GM21619 (cell line): ENCODE data around the gene EDC3.
"Not testable (repeated sequence)": the region's sequence is repeated elsewhere in the genome, so short reads cannot be mapped to it uniquely, and the experiment has no call there.

Source experiments
- ATAC-seq: cut with Tn5 transposase; IDR thresholded peaks from one replicate; pipeline ENCODE4 v1.9.1; 2021; ENCODE audit not compliant: unreplicated experiment

Gene EDC3

DNA sequence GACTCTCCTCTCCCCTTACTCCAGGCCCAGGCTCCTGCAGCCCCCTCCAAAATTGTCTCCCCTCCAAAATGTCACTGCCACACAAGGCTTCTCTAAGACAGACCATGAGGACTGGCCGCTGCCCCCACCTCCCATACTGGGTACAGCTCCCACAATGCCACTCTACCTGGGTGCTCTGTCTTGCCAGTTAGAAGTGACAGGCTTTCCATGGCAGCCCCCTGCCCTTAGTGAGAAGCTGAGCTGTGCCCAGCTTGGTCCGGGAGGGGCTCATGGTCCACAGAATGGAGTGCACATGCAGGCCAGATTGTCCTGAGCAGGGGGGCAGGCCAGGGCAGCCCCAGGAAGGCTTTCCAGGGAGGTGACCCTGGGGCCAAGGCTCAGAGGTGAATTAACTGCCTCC lies 83.1 kb downstream of the EDC3 start:
- no peak for ATAC-seq

GRCh38 chr15:74611834-74612233 lies 84.0 kb downstream of the EDC3 start:
- no peak for ATAC-seq

DNA sequence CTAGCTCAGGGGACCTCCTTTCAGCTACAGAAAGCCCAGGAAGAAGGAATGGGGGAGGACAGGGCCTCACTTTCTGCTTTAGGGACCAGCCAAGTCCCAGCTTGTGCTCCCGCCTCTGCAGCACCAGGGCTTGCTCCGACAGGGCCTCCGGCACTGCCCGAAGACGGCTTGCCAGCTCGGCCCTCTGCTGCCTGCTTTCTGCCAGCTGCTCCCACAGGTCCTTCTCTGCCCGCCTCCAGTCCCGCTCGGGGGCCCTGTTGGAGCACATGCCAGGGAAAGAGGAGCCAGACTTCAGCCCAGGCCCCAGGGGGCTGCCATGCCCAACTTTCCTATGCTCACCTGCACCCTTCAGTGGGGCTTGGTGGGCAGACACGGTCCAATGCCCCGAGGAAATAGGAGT lies 84.5 kb downstream of the EDC3 start:
- ATAC-seq, result no peak

GRCh38 chr15:74610302-74610951 lies 85.4 kb downstream of the EDC3 start:
- no peak for ATAC-seq

DNA sequence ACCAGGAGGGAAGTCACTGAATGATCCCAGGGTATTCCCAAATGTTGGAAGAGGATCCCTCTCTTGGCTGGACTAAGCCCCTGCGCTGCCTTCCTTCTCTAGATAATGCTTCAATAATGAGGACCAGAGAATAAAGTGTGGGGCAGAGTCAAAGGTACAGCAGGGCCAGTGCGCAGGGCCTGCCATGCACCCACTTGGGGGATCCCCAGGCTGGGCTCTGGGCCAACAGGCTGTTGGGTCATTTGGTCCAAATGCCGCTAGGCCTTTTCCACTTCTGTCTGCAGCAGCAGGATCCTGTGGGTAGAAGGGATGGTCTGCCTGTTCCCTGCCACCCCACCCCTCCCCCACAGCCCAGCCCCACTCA lies 85.9 kb downstream of the EDC3 start:
- ATAC-seq, result no peak

DNA sequence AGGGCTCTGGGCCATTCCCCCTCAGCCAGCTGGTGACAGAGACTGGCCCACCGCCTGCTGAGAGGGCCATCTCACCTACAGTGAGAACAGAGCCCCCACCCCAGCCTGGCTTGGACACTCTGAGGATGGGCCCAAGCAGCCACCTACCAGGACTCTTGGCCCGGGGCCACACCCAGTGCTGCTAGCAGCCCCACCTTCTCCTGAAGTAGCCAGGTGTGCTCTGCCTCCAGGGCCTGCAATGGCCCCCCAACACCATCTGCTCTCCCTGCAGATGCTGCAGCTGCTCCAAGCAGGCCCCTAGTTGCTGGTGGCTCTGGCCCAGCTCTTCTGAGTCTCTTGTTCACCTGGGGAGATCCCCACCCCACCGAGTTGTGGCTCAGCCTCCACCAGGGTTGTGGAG lies 87.0 kb downstream of the EDC3 start:
- no peak for ATAC-seq

- ATAC-seq, result no peak
Measured at GRCh38 chr15:74605795-74606150, 90.1 kb downstream of the EDC3 start.

DNA sequence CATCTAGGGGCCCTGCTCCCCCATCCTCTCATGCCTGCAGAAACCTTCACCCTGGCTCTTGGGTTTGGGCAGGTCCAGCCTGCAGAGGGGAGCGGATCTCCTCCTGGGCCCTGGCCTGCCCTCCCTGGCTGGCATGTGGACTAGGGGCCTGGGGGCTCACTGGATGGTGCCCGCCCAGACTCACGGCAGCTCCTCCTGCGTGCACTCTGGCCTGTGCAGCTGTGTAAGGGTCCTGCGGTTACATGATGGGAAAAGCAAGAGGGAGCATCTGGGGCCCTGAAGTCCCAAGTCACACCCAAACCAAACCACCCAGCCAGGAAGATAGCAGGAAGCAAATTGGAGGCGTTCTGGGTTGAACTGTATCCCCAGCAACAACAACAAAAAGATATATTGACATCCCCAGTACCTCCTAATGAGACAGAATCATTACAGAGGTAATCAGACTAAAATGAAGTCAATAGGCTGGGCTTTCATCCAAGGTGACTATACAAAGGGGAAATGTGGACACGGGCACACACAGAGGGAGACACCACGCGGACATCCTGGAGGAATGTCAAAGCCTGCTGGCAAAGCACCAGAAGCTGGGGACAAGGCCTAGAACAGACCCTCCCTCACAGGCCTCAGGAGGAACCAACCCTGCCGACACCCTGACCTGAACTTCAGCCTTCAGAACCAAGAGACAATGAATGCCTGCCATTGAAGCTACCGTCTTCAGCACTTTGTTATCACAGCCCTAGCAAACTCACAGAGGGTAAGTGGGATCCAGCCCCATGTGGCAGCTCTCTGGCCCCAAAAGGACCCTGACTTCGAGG lies 90.6 kb downstream of the EDC3 start:
- ATAC-seq, result no peak

GRCh38 chr15:74603789-74604705 lies 91.8 kb downstream of the EDC3 start:
- no peak for ATAC-seq

DNA sequence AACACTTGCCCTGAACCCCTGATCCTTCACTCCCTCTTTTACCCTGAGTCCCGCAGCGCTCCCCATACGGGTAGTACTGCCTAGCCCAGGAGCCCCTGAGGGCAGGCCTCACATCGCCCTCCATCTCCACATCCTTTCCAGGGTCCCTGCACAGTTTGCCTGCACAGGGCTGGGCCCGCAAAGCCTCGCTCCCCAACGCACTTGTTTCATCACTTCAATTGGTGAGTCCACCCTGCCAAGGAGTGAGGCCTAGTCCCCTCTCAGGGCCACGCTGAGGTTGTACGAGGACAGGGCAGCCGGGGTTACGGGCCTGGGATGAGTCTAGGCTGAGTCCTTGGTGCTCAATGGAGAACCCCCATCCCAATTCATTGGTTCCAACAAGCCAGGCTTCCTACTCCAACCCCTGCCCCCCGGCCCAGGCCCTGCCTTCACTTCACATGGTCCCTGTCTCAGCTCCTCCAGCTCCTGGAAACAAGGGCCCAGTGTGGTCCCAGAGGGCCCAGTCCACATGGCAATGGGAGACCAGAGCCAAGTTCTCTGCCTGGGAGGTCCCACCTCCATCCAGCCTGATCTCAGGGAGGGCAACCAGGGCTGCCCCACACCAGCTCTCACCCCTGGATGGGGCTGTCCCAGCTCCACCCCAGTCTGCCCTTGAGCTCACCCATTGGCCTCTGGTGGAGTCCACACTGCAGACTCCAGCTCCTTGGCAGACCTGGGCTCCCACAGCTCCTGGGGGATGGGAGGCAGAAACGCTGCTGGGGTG lies 92.6 kb downstream of the EDC3 start:
- no peak for ATAC-seq

GRCh38 chr15:74599156-74599555 lies 96.7 kb downstream of the EDC3 start:
- no peak for ATAC-seq

GRCh38 chr15:74598126-74598842 lies 97.5 kb downstream of the EDC3 start:
- peak; percentile 93 for ATAC-seq

DNA sequence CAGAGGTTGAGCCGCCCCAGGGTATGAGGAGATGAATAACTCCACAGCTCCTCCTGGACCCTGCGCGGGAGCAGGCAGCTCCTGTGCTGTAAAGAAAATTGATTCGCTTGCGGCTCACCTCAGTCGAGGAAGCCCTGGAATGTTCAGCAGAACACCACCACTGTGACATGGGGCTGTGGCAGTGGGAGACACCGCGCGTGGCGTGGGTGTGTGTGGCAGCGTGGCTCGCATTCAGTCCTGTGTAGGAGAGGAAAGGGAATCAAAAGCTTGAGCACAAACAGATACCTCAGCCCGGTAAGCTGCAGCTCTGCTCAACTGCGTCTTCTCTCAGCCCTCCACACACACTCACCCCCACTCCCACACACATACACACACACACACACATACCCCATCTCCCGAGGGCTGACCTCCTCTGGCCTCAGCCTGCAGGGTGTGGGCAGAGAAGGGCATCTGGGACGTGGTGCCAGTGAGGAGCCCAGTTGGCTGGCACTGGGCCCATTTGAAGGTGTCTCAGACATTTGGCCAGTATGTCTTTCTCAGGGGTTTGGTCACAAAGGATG lies 98.6 kb downstream of the EDC3 start:
- not testable (repeated sequence) for ATAC-seq

DNA sequence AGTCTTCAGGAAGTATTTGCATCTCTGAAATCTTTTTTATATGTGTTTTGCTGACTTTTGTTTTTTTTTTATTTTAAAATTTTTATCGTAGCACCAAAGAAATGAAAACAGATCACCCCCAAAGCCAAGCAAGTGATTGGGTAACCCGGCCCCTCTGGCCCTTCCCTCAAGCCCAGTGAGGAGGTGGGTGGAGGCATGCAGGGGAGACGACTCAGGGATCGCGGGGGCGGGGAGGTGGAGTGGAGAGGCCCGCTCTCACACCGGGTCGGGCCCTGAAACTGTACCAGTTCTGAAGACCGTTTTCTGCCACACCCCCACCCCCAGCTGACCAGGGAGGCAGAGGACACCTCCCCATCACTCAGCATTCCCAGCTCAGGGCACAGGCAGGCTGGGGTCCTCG lies 99.1 kb downstream of the EDC3 start:
- ATAC-seq, result not testable (repeated sequence)

DNA sequence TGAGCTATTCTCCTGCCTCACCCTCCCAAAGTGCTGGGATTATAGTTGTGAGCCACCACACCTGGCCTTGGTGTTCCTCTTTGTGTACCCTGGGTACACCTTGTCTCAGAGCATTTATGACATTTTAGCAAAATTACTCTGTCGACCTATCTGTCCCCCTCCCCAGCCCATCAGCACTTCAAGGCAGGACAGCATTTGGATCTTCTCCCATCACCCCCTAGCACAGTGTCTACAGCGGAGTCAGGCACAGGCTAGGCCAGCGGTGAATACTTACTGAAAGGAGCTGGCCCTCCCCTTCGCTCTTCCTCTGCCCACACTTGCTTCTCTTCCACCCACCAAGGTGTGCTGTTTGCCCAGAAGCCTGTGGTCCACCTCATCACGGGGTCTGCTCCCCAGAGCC lies 100.6 kb downstream of the EDC3 start:
- ATAC-seq, result no peak

GRCh38 chr15:74594455-74594854 lies 101.4 kb downstream of the EDC3 start:
- no peak for ATAC-seq

DNA sequence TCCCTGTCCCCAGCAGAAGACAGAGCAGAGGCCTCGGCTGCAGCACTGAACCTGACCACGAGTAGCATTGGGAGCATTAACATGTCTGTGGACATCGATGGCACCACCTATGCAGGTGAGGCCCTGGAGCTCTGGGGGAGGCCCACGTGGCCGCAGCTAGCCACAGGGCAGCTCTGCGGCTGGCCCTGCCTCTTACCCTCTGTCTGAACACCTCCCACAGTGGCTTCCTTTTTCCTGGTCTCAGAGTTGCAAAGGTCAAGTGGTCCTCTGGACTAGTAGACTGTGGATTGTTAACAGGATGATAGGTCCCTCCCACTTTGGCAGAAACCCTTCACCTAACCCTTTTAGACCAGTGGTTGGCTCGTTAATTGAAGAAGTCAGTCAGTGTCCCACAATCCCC lies 102.7 kb downstream of the EDC3 start:
- ATAC-seq, result no peak

- ATAC-seq, result no peak
Measured at GRCh38 chr15:74592222-74592621, 103.6 kb downstream of the EDC3 start.

DNA sequence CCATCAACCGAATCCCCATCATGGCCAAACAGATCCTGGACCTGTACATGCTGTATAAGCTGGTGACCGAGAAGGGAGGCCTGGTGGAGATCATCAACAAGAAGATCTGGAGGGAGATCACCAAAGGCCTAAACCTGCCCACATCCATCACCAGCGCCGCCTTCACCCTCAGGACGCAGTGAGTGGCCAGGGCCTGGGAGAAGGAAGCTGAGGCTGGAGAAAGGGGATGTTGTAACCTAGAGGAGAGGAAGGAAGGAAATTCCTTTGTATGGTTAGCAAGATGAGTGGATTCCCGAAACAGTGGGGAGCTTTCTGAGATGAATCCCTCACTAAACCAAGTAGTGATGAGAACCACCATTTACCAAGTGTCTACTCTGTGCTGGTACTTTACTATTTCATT lies 106.0 kb downstream of the EDC3 start:
- ATAC-seq, result no peak

- ATAC-seq, result no peak
Measured at GRCh38 chr15:74585857-74586256, 110.0 kb downstream of the EDC3 start.
